Keratinocyte (primary cell): Measurements from ENCODE around the gene ANKS1B. TPM values are rescaled to one million over a fixed set of nuclear protein-coding genes. Genes with fewer than 3 reads are reported as not detected.

Source experiments
- DNase-seq: peaks from one replicate; pipeline ENCODE4 v3.0.0-alpha.2; 2011; ENCODE audit warnings: low read depth, missing footprints, low spot score
- FAIRE-seq: peaks from 2 replicates; lab custom pipeline; 2011; peaks lifted over from hg19 to GRCh38; lab: Jason Lieb, UNC
- H2AFZ ChIP-seq: 2 replicates; pipeline ENCODE4 v1.6.0; 2012; ENCODE audit warnings: low read length, control low read depth, inconsistent platforms; ENCODE audit not compliant: control insufficient read depth
- H3K27ac ChIP-seq: 2 replicates; pipeline ENCODE4 v1.5.1; 2011; ENCODE audit warnings: low read length; ENCODE audit not compliant: control insufficient read depth, insufficient read depth
- H3K27me3 ChIP-seq: 3 replicates; pipeline ENCODE4 v1.6.0; 2011; ENCODE audit warnings: low read length; ENCODE audit not compliant: control insufficient read depth, insufficient read depth; ENCODE audit errors: extremely low read depth
- H3K36me3 ChIP-seq, 2 experiments: 2 replicates in 1 of 2; 3 replicates in 1 of 2; pipeline ENCODE4 v1.5.1; 2011; ENCODE audit warnings: low read length in 2 of 2, mild to moderate bottlenecking in 1 of 2; ENCODE audit not compliant: control insufficient read depth in 2 of 2, insufficient read depth in 2 of 2; ENCODE audit errors: extremely low read depth in 1 of 2
- H3K4me1 ChIP-seq: 3 replicates; pipeline ENCODE4 v1.5.1; 2011; ENCODE audit warnings: low read length; ENCODE audit not compliant: control insufficient read depth, insufficient read depth; ENCODE audit errors: extremely low read depth
- H3K4me2 ChIP-seq: 3 replicates; pipeline ENCODE4 v1.6.0; 2011; ENCODE audit warnings: low read depth, low read length; ENCODE audit not compliant: control insufficient read depth, insufficient read depth; ENCODE audit errors: extremely low read depth
- H3K4me3 ChIP-seq, 3 experiments: fragments of 200-600 bp in 1 of 3; sonication (generic) in 1 of 3; 2 replicates in 2 of 3; 3 replicates in 1 of 3; pipeline ENCODE4 v1.5.1; 2011 to 2016; ENCODE audit warnings: low read length in 3 of 3, mild to moderate bottlenecking in 3 of 3, control low read depth in 2 of 3, inconsistent platforms in 1 of 3, low read depth in 1 of 3, mixed read lengths in 1 of 3, mixed run types in 1 of 3, moderate library complexity in 1 of 3; ENCODE audit not compliant: control insufficient read depth in 2 of 3, insufficient read depth in 2 of 3; ENCODE audit errors: extremely low read depth in 1 of 3
- H3K79me2 ChIP-seq: 2 replicates; pipeline ENCODE4 v1.6.0; 2012; ENCODE audit warnings: low read length; ENCODE audit not compliant: control insufficient read depth, insufficient read depth
- H3K9ac ChIP-seq: 3 replicates; pipeline ENCODE4 v1.6.0; 2011; ENCODE audit warnings: low read length; ENCODE audit not compliant: control insufficient read depth, insufficient read depth; ENCODE audit errors: extremely low read depth
- H3K9me1 ChIP-seq: 3 replicates; pipeline ENCODE4 v1.6.0; 2011; ENCODE audit warnings: low read length; ENCODE audit not compliant: control insufficient read depth, insufficient read depth; ENCODE audit errors: extremely low read depth
- H3K9me3 ChIP-seq: 2 replicates; pipeline ENCODE4 v1.5.1; 2012; ENCODE audit warnings: low read depth, low read length; ENCODE audit not compliant: control insufficient read depth
- H4K20me1 ChIP-seq: 3 replicates; pipeline ENCODE4 v1.6.0; 2011; ENCODE audit warnings: low read length; ENCODE audit not compliant: control insufficient read depth, insufficient read depth; ENCODE audit errors: extremely low read depth
- CTCF ChIP-seq, 3 experiments: IDR thresholded peaks in 1 of 3; conservative IDR thresholded peaks in 1 of 3; optimal IDR thresholded peaks in 1 of 3; 2 replicates in 2 of 3; 3 replicates in 1 of 3; pipeline versions ENCODE3 to v1.5.1; 2011; ENCODE audit warnings: low read length in 3 of 3, mild to moderate bottlenecking in 3 of 3, moderate library complexity in 2 of 3, control low read depth in 1 of 3, inconsistent platforms in 1 of 3; ENCODE audit not compliant: insufficient read depth in 2 of 3; ENCODE audit errors: extremely low read depth in 1 of 3
- EZH2 ChIP-seq: IDR thresholded peaks from one replicate; pipeline ENCODE4 v1.6.1; 2012; ENCODE audit warnings: inconsistent platforms, mild to moderate bottlenecking, low read length, moderate library complexity
- dilution Hi-C: fragments of 300-500 bp; cut with MboI; formaldehyde crosslinking; loops from one replicate; pipeline ENCODE4 v1.7.0; 2020; ENCODE audit warnings: low sequenced_read_pairs; ENCODE audit not compliant: extremely low pct_ligation_motif_present
- polyA plus RNA-seq, 5 experiments: library from polyadenylated mRNA; depleted of rRNA in 3 of 5; stranded (reverse) in 3 of 5; stranded (forward) in 1 of 5; unstranded in 1 of 5; fragments of >200 nt; gene quantifications; 1 replicate in 1 of 5; 2 replicates in 3 of 5; 3 replicates in 1 of 5; pipeline versions ENCODE4 v1.2.1 to v1.2.3, GENCODE V29; 2011 to 2012; ENCODE audit warnings: missing spikeins in 2 of 5, low read depth in 1 of 5, low replicate concordance in 1 of 5

Gene ANKS1B
- polyA plus RNA-seq, 1 donor (not counting 4 experiments of a cell fraction or from before 2014, with no cell fraction given) = not detected

GRCh38 chr12:99709116-99709515, 275.6 kb downstream of the ANKS1B start:
- TF ChIP-seq CTCF (optimal IDR thresholded peaks at IDR 0.05 in 1 of 3, IDR thresholded peaks at IDR 0.05 in 1 of 3, conservative IDR thresholded peaks at IDR 0.05 in 1 of 3; ENCODE audit: extremely low read depth in 1 of 3, insufficient read depth in 2 of 3, low read length in 3 of 3) (no peak), EZH2 (no peak)
- Histone ChIP-seq H3K79me2 (no peaks in the 10 kb centered on the region), H3K4me1 (no peaks in the 10 kb centered on the region), H3K9ac (no peak overlapping the region), H2AFZ (no peak overlapping the region), H3K4me2 (no peak overlapping the region), H4K20me1 (no peaks in the 10 kb centered on the region), H3K9me1 (no peaks in the 10 kb centered on the region), H3K27me3 (no peaks in the 10 kb centered on the region), H3K9me3 (no peaks in the 10 kb centered on the region), H3K27ac (no peak overlapping the region), H3K4me3 (no peak overlapping the region), H3K36me3 (no peaks in the 10 kb centered on the region)
- DNase-seq = no peak
- dilution Hi-C loops = no loop called here
- no peak for FAIRE-seq

- Histone ChIP-seq H2AFZ (no peak overlapping the region), H3K4me2 (no peak overlapping the region), H3K79me2 (no peaks in the 10 kb centered on the region), H3K9me3 (no peaks in the 10 kb centered on the region), H3K27ac (no peak overlapping the region), H3K4me1 (no peaks in the 10 kb centered on the region), H3K9me1 (no peaks in the 10 kb centered on the region), H4K20me1 (no peaks in the 10 kb centered on the region), H3K4me3 (no peak overlapping the region), H3K36me3 (no peaks in the 10 kb centered on the region), H3K9ac (no peak overlapping the region), H3K27me3 (no peaks in the 10 kb centered on the region)
- dilution Hi-C loops = no loop called here
- TF ChIP-seq EZH2 = no peak
- TF ChIP-seq CTCF (optimal IDR thresholded peaks at IDR 0.05 in 1 of 3, IDR thresholded peaks at IDR 0.05 in 1 of 3, conservative IDR thresholded peaks at IDR 0.05 in 1 of 3; ENCODE audit: extremely low read depth in 1 of 3, insufficient read depth in 2 of 3, low read length in 3 of 3) = no peak
- no peak for FAIRE-seq
- DNase-seq = no peak
Measured at GRCh38 chr12:99707883-99708282, 276.9 kb downstream of the ANKS1B start.
